ENCODE measurements around the gene ADPRS.

Gene ADPRS

GRCh38 chr1:36132029-36132428, 43.3 kb downstream of the ADPRS start:
- DNase-seq (ENCODE audit: low read depth in 2 of 2) = no peak

- DNase-seq (ENCODE audit: low read depth in 2 of 2) = no peak
These were observed 44.8 kb downstream of the ADPRS start for GRCh38 chr1:36133484-36133883.

GRCh38 chr1:36134031-36134430, 45.3 kb downstream of the ADPRS start:
- DNase-seq (ENCODE audit: low read depth in 2 of 2) = no peak

- no peak for DNase-seq (ENCODE audit: low read depth in 2 of 2)
These were observed 46.0 kb downstream of the ADPRS start for GRCh38 chr1:36134505-36135329.

- DNase-seq (ENCODE audit: low read depth in 2 of 2) = no peak
These were observed 46.6 kb downstream of the ADPRS start for GRCh38 chr1:36135330-36135667.

DNA sequence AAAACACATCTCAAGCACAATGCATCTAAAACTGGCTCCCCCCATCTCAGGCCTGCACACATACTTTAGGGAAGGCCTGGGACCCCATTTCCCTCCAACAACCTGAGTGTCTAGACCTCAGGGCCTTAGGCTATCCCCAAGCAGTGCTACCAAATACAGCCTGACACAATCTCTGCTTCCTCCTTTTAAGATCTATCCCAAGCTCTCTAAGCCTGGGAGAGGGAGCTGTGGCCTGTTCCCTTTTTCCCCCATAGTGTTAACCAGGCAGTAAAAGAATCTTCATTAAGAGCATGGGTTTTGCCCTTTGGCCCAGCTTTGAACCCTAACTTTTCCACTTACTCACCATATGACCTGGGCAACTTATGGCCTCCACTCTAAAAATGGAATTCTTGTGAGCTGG, 47.1 kb downstream of the ADPRS start:
- DNase-seq (ENCODE audit: low read depth in 2 of 2) = no peak

GRCh38 chr1:36136535-36136934, 47.8 kb downstream of the ADPRS start:
- no peak for DNase-seq (ENCODE audit: low read depth in 2 of 2)

DNA sequence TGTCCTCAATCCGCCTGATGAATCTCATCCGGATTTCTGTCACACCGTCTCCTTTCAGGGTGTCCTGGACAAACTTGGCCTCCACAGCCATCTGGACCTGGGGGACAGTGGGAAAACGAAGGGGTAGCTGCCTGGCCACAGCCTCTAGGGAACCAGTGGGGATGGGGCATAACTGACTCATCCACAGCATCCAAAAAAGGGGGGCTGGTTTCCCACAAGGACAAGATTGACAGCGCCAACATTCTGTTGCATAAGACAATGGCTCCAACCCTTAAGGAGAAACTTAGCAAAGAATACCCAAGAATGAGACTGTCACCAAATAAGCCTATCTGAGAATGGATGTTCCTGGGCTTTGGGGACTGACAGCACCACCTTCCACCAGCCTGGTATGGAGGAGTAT, 48.5 kb downstream of the ADPRS start:
- DNase-seq (ENCODE audit: low read depth in 2 of 2) = no peak

- DNase-seq (ENCODE audit: low read depth in 2 of 2) = no peak
These were observed 49.1 kb downstream of the ADPRS start for GRCh38 chr1:36137776-36138175.

- DNase-seq (ENCODE audit: low read depth in 2 of 2) = no peak
These were observed 50.8 kb downstream of the ADPRS start for GRCh38 chr1:36139521-36139920.

DNA sequence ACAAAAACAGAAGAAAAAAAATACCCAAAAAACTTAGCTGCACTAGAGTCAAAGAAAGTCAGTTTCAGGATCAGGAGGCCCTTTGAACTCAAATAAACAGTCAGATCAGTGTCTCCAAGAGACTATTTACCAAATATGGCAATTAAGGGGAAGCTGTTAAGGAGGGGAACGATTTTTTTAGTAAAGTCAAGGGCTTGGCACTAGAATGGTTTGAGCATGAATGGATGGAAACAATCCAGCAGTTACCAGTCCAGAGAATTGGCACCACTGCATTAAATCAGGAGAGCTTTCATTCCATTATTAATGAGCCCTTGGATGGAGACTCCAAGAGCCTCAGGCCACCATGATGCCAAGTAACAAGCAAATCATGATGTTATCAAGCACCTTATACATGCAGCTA, 53.4 kb downstream of the ADPRS start:
- no peak for DNase-seq (ENCODE audit: low read depth in 2 of 2)

- DNase-seq (ENCODE audit: low read depth in 2 of 2) = no peak
These were observed 54.7 kb downstream of the ADPRS start for GRCh38 chr1:36143424-36143823.
